CD1c-positive myeloid dendritic cell (primary cell): ENCODE measurements around the gene ZC3H4.
"Not testable (repeated sequence)": the region's sequence is repeated elsewhere in the genome, so short reads cannot be mapped to it uniquely, and the experiment has no call there.

ENCODE experiments used
- DNase-seq: peaks from one replicate; pipeline ENCODE4 v3.0.0-alpha.2; 2016; ENCODE audit errors: extremely low spot score

The ZC3H4 gene

DNA sequence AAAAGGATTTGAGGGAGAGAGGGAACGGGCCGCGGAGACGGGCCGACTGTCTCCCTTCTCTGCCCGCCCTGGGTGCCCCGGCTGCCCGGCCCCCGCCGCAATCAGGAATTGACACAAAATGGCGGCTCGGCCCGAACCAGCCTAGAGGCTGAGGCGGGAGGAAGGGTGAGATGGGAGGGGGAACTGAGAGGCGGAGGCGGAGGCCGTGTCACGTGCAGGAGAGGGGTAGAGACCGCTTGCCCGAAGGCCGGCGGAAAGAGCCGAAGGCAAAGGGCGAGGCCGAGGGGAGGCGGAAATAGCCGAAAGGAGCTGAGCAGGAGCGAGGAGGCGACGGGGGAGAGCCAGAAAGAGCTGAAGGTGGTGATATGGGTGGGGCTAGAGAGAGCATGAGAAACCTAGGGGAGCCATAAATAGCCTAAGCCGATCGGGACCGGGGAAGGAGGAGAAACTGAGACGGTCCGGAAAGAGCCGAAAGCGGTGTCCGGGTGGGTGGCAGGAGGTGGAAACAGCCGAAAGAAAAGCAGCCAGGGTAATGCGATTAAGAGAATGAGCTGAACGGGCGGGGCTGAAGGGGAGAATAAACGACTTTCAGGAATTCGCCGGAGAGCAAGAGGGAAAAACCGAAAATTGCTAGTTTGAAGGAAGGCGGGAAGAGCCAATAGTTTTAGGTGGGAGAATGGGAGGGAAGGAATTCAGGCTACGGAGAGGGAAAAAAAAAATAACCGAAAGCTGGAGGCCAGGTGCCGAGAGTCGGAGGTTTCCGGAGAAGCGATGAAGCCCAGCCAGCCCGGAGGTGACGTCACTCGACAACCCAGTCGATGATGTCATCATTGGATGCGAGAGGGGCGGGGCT lies at the start of gene ZC3H4:
Gene ZC3H4 (minus strand): TSS at position 780 of the 853 bp plus-strand sequence. CDS start 1,192 bp downstream, outside the sequence.
- peak; percentile 100 for DNase-seq

DNA sequence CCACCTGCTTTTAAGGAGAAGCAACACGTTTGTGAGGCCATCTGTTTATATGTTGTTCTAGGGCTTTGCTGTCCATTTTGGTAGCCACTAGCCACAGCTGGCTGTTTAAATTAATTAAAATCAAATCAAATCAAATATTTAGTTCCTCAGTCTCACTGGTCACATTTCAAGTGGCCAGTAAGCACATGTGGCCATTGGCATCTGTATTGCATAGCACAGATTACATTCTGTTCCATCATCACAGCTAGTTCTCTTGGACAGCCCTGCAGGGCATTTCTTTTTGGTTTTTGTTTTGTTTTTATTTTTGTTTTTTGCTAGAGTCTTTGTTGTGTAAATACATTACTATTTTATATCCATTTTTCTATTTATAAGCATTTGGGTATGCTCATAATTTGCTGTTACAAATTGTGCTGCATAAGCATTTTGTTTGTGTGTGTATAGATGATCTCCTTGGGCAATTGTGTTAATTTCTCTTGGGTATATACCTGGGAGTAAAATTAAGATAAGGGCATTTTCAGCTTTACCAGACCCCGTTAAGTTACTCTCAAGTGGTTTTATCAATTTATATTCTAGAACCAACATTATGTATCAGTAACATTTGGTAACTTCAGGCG lies 48.4 kb upstream of the ZC3H4 start:
- no peak for DNase-seq

GRCh38 chr19:47158879-47159503 lies 45.4 kb upstream of the ZC3H4 start:
- peak; percentile 11 for DNase-seq

GRCh38 chr19:47158367-47158791 lies 44.8 kb upstream of the ZC3H4 start:
- DNase-seq: no peak

DNA sequence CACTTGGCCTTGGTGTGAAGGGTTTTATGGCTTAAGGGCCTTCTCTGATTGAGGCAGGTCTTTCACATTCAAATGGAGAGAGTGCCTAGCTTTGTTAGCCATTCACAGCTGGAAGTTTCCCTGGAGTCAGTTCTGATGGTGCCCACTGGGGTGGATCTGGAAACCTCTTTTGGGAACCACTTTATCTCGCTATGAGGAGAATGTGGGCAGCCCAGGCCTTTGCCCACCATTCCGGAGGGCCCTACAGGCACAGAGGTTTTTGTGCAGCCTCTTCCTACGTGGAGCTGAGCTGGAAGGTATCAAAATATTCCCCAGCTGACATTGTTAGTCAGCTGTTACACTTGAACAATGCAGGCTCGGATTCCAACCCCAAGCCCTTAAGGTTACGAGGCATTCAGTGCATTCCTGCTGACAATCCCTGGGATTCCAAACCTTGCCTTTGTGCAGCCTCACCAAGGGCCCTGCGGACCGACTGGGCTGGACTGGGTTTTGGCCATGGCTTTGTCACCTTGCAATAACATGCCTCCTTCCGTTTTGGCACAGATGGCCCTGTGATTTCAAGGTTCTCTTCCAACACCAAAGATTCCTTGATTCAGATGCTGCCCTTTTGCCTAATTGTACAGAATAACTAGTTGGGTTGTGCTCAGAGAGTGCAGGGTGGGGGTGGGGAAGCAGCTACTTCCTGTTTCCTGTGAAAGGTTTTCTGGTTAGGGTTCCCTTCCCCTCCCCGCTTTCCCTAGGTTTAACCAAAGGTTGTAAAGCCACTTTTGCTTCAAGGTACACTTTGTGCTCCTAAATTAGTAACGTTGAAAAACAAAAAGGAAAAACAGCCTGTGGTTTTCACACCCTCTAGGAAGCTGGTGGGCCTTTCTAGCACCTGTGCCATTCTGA lies 44.1 kb upstream of the ZC3H4 start:
- DNase-seq: peak; percentile 66

DNA sequence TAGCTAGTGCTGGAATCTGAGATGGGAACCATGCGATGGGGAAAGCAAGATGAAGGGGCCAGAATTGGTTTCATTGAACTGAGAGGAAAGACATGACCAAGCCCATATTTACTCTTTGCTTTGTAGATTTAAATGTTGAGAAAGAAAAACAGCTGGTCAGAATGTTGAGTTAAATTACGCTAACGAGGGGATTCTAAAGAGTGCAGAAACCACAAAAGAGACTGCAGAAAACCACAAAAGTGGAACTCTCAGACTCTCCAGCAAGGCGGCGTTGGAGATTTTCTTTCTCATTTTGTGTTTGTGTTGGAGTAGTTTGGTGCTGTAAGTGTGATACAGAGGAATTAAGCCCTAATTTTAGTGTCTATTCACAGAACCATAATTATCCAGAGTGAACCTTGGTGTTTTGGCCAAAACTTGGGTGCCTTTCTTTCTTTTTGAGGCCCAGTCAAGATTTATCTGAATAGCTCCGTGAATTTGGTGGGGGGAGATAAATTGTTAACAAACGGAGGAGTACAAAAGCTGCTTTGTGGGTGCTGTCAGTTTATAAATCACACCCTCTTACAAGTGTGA lies 43.4 kb upstream of the ZC3H4 start:
- peak; percentile 42 for DNase-seq

DNA sequence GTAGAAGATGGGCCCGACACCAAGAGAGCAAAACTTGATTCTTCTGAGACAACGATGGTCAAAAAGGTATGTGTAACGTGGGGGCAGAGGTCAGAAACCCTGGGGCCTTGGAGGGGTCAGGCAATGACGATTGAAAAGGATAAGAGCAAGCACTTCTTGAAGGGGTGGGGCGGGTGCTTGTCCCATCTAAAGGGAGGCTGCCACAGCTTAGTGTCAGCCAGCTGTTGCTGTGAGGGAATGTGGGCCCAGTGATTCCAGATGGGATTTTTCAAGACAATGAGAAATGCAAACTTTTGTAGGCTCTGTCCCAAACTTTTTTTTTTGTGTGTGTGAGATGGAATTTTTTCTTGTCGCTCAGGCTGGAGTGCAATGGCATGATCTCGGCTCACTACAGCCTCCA lies 41.6 kb upstream of the ZC3H4 start:
- no peak for DNase-seq

GRCh38 chr19:47153266-47153665 lies 39.7 kb upstream of the ZC3H4 start:
- DNase-seq: no peak

- no peak for DNase-seq
These were observed 39.1 kb upstream of the ZC3H4 start for GRCh38 chr19:47152632-47153031.

DNA sequence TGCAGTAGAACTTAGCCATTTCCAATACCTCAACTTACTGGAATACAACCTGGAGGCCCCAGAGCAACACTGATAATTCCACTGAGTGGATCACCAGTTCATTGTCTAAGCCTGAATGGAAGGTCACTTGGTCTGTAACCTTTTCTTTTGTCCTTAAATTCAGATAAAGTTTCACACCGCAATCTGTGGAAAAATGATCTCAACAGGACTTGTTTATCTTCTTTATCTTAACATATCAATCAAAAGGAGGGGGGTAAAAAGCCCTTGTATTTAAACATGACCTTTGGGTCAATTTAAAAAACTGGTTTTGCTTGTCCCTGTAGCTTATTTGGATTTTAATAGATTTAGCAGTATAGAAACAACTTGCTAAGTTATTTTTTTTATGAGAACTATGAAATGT lies 38.6 kb upstream of the ZC3H4 start:
- no peak for DNase-seq

GRCh38 chr19:47151627-47152026 lies 38.1 kb upstream of the ZC3H4 start:
- DNase-seq: no peak

DNA sequence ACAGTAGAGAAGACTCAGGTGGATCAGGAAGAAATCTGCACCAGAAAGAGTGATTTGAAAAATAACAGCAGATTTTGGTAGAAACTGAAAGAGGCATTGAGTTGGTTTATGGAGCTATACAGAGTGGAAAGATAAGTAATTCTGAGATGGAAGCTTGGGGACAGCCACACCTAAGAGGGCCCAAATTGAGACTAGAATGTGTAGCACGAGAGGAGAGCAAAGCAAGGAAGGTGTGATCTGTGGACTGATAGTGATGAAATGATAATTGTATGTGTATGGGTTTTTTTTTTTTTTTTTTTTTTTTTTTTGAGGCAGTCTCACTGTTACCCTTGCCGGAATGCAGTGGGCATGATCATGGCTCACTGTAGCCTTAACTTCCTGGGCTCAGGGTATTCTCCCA lies 33.3 kb upstream of the ZC3H4 start:
- no peak for DNase-seq

DNA sequence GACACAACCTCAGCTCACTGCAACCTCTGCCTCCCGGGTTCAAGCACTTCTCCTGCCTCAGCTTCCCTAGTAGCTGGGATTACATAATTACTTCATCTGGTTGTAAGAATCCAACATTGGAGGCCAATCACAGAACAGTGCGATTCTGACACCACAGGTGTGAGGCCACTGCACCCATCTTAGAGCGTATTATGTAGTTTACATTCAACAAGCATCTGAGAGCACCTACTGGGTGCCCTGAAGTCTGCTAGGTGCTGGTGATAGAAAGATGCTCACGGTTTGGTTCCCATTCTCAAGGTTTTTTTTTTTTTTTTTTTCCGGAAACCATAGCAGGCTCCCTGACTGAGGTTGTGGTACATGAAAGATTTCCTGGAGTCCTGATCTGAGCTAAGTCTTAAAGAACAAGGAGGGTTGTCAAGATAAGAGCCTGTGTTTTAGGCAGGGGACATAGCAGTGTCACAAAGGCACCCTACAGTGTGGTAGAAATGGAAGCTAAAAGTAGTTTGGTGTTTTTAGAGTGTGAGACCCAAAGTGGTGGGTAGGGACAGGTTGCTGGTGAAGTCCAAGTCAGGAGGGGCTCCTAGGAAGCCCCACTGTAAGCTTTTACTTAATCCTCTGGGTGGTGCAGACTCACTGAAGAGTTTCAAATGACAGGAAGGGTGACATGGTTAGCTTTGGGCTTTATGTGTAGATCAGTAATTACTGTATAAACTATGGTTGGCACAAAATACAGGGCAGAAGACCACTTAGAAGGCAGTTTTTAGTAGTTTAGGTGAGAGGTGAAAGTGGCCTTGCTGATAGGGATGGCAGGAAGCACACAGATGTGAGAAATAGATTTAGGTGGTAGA lies 32.3 kb upstream of the ZC3H4 start:
- no peak for DNase-seq

- DNase-seq: no peak
These were observed 31.1 kb upstream of the ZC3H4 start for GRCh38 chr19:47144630-47145029.

DNA sequence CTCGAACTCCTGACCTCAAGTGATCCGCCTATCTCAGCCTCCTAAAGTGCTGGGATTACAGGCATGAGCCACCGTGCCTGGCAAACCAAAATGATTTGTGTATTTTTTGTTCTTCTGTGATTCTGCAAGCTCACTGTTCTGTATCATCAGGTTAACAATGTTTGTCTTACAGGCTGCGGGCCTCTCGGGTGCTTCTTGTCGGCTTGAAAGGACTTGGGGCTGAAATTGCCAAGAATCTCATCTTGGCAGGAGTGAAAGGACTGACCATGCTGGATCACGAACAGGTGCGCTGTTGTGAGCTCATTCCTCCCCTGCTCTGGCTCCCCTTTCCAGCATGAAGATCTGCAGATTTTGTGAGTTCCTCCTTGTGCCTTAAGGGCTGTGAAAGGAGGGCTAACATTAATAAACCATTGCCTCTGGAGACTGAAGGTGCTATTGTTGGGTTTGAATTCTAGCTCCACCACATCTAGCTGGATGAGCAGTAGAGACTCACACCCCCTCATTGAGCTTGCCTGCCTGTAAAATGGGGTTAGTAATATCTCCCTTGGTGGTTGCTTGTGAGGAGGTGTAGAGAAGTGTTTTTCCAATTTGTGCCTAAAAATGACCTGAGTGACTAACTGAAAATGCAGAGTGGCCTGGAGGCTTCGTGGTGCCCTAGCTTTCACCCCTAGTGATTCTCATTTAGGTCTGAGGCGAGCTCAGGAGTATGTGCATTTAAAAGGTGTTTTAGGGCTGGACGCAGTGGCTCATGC lies 29.9 kb upstream of the ZC3H4 start:
- DNase-seq: no peak

DNA sequence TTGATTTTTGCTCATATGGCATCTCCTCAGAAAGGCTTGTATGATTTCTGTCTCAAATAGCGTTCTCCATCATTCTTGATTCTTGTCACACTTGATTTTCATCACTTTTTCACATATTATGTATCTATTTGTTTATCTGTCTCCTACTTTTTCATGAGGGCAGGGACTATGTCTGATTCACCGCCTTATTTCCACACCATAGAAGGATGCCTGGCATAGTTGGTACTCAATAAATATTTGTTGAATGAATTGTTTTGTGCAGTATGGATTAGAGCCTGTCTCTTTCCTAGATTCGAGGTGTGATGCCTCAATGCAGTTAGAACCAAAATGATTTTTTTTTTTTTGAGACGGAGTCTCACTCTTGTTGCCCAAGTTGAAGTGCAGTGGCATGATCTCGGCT lies 29.2 kb upstream of the ZC3H4 start:
- no peak for DNase-seq

- DNase-seq: no peak
These were observed 28.1 kb upstream of the ZC3H4 start for GRCh38 chr19:47141695-47142094.

GRCh38 chr19:47141252-47141651 lies 27.7 kb upstream of the ZC3H4 start:
- DNase-seq: not testable (repeated sequence)

DNA sequence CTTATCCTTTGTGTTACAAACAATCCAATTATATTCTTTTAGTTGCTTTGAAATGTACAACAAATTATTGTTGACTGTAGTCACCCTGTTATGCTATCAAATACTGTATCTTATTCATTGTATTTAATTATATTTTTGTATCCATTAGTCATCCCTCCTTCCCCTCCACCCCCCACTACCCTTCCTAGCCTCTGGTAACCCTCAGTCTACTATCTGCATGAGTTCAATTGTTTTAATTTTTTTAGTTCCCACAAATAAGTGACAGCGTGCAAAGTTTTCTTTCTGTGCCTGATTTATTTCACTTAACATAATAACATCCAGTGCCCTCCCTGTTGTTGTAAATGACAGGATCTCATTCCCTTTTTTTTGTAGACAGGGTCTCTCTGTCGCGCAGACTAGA lies 21.6 kb upstream of the ZC3H4 start:
- DNase-seq: no peak

- DNase-seq: no peak
These were observed 21.0 kb upstream of the ZC3H4 start for GRCh38 chr19:47134545-47134944.
